H1 (cell line): Measurements from ENCODE around the gene TNRC6C.

Experiments used
- CEBPB ChIP-seq: IDR thresholded peaks from 2 replicates; pipeline ENCODE4 v1.6.1; 2012; ENCODE audit warnings: low read depth, low read length
- EZH2 ChIP-seq: fragments of 200-600 bp; sonication (generic); IDR thresholded peaks from 2 replicates; pipeline ENCODE4 v1.7.1; 2012; ENCODE audit warnings: low read depth, mild to moderate bottlenecking, moderate library complexity, low read length, inconsistent platforms; ENCODE audit not compliant: severe bottlenecking
- FOSL1 ChIP-seq: IDR thresholded peaks from 2 replicates; pipeline ENCODE4 v1.6.1; 2011; ENCODE audit warnings: mild to moderate bottlenecking, low read depth, low read length, moderate library complexity; ENCODE audit not compliant: insufficient read depth
- GABPA ChIP-seq: IDR thresholded peaks from 2 replicates; pipeline ENCODE4 v1.6.1; 2011; ENCODE audit warnings: mild to moderate bottlenecking, low read length, moderate library complexity, borderline replicate concordance; ENCODE audit not compliant: insufficient read depth
- HDAC6 ChIP-seq: IDR thresholded peaks from one replicate; pipeline ENCODE4 v1.7.1; 2012; ENCODE audit warnings: low read depth, mild to moderate bottlenecking, inconsistent platforms, low read length, moderate library complexity
- NANOG ChIP-seq: IDR thresholded peaks from 2 replicates; pipeline ENCODE4 v1.6.1; 2011; ENCODE audit warnings: low read length, low read depth, mild to moderate bottlenecking, inconsistent platforms; ENCODE audit not compliant: insufficient read depth, poor library complexity, severe bottlenecking
- POLR2A ChIP-seq, 2 experiments: IDR thresholded peaks; 1 replicate in 1 of 2; 2 replicates in 1 of 2; pipeline ENCODE4 v1.6.1; 2011; ENCODE audit warnings: low read depth in 2 of 2, low read length in 2 of 2, mild to moderate bottlenecking in 2 of 2; ENCODE audit errors: control extremely low read depth in 1 of 2
- POU5F1 ChIP-seq: IDR thresholded peaks from 2 replicates; pipeline ENCODE4 v1.6.1; 2011; ENCODE audit warnings: low read depth, mild to moderate bottlenecking, low read length, moderate library complexity
- SP2 ChIP-seq: IDR thresholded peaks from 2 replicates; pipeline ENCODE4 v1.6.1; 2012; ENCODE audit warnings: mild to moderate bottlenecking, low read length, inconsistent platforms
- TCF12 ChIP-seq: IDR thresholded peaks from 2 replicates; pipeline ENCODE4 v1.6.1; 2011; ENCODE audit warnings: low read depth, mild to moderate bottlenecking, low read length
- TF ChIP-seq, protein P1 (sequence below), 3 experiments: IDR thresholded peaks; 1 replicate in 2 of 3; 2 replicates in 1 of 3; pipeline versions ENCODE4 v1.5.1 to v1.6.1; 2011; ENCODE audit warnings: low read length in 3 of 3, mild to moderate bottlenecking in 3 of 3, inconsistent platforms in 2 of 3, low read depth in 1 of 3, moderate library complexity in 1 of 3; ENCODE audit not compliant: insufficient read depth in 1 of 3; ENCODE audit errors: control extremely low read depth in 1 of 3
- TF ChIP-seq, protein P2 (sequence below): IDR thresholded peaks from 2 replicates; pipeline ENCODE4 v1.6.1; 2011; ENCODE audit warnings: low read depth, mild to moderate bottlenecking, low read length; ENCODE audit not compliant: insufficient read depth
- TF ChIP-seq, protein P3 (sequence below): fragments of 300-600 bp; sonication (generic); IDR thresholded peaks from 2 replicates; pipeline ENCODE4 v1.7.1; 2012; ENCODE audit warnings: low read length, moderate library complexity, mild to moderate bottlenecking, inconsistent platforms; ENCODE audit not compliant: insufficient replicate concordance

DNA sequence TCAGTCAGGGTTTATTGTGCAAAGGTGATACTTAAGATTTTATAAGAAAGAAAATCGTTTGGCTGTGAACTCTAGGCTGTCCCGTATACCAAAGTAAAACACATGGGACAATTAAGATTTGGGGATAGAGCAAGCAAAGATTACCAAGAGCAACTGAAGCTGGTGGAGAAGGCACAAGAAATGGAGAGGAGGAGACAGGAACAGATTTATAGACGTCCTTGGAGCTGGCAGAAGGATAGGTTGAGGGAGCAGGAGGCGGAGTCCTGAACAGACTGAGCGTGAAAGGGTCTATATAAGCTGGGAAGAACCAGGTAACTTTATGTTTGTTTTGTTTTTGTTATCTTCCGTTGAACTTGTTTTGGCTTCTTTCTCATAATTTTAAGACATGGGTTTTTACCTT is 3.8 kb downstream of the TNRC6C start:
- TF ChIP-seq, protein P1, sequence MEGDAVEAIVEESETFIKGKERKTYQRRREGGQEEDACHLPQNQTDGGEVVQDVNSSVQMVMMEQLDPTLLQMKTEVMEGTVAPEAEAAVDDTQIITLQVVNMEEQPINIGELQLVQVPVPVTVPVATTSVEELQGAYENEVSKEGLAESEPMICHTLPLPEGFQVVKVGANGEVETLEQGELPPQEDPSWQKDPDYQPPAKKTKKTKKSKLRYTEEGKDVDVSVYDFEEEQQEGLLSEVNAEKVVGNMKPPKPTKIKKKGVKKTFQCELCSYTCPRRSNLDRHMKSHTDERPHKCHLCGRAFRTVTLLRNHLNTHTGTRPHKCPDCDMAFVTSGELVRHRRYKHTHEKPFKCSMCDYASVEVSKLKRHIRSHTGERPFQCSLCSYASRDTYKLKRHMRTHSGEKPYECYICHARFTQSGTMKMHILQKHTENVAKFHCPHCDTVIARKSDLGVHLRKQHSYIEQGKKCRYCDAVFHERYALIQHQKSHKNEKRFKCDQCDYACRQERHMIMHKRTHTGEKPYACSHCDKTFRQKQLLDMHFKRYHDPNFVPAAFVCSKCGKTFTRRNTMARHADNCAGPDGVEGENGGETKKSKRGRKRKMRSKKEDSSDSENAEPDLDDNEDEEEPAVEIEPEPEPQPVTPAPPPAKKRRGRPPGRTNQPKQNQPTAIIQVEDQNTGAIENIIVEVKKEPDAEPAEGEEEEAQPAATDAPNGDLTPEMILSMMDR (IDR thresholded peaks at IDR 0.05; ENCODE audit: control extremely low read depth in 1 of 3, insufficient read depth in 1 of 3, low read depth in 1 of 3, low read length in 3 of 3): no peak
- TF ChIP-seq POLR2A (IDR thresholded peaks at IDR 0.05; ENCODE audit: control extremely low read depth in 1 of 2, low read depth in 2 of 2, low read length in 2 of 2): no peak
- TF ChIP-seq HDAC6: no peak
- TF ChIP-seq GABPA: no peak
- TF ChIP-seq, protein P2, sequence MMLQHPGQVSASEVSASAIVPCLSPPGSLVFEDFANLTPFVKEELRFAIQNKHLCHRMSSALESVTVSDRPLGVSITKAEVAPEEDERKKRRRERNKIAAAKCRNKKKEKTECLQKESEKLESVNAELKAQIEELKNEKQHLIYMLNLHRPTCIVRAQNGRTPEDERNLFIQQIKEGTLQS: no peak
- TF ChIP-seq CEBPB: no peak
- TF ChIP-seq TCF12: no peak
- no peak for TF ChIP-seq POU5F1
- TF ChIP-seq, protein P3, sequence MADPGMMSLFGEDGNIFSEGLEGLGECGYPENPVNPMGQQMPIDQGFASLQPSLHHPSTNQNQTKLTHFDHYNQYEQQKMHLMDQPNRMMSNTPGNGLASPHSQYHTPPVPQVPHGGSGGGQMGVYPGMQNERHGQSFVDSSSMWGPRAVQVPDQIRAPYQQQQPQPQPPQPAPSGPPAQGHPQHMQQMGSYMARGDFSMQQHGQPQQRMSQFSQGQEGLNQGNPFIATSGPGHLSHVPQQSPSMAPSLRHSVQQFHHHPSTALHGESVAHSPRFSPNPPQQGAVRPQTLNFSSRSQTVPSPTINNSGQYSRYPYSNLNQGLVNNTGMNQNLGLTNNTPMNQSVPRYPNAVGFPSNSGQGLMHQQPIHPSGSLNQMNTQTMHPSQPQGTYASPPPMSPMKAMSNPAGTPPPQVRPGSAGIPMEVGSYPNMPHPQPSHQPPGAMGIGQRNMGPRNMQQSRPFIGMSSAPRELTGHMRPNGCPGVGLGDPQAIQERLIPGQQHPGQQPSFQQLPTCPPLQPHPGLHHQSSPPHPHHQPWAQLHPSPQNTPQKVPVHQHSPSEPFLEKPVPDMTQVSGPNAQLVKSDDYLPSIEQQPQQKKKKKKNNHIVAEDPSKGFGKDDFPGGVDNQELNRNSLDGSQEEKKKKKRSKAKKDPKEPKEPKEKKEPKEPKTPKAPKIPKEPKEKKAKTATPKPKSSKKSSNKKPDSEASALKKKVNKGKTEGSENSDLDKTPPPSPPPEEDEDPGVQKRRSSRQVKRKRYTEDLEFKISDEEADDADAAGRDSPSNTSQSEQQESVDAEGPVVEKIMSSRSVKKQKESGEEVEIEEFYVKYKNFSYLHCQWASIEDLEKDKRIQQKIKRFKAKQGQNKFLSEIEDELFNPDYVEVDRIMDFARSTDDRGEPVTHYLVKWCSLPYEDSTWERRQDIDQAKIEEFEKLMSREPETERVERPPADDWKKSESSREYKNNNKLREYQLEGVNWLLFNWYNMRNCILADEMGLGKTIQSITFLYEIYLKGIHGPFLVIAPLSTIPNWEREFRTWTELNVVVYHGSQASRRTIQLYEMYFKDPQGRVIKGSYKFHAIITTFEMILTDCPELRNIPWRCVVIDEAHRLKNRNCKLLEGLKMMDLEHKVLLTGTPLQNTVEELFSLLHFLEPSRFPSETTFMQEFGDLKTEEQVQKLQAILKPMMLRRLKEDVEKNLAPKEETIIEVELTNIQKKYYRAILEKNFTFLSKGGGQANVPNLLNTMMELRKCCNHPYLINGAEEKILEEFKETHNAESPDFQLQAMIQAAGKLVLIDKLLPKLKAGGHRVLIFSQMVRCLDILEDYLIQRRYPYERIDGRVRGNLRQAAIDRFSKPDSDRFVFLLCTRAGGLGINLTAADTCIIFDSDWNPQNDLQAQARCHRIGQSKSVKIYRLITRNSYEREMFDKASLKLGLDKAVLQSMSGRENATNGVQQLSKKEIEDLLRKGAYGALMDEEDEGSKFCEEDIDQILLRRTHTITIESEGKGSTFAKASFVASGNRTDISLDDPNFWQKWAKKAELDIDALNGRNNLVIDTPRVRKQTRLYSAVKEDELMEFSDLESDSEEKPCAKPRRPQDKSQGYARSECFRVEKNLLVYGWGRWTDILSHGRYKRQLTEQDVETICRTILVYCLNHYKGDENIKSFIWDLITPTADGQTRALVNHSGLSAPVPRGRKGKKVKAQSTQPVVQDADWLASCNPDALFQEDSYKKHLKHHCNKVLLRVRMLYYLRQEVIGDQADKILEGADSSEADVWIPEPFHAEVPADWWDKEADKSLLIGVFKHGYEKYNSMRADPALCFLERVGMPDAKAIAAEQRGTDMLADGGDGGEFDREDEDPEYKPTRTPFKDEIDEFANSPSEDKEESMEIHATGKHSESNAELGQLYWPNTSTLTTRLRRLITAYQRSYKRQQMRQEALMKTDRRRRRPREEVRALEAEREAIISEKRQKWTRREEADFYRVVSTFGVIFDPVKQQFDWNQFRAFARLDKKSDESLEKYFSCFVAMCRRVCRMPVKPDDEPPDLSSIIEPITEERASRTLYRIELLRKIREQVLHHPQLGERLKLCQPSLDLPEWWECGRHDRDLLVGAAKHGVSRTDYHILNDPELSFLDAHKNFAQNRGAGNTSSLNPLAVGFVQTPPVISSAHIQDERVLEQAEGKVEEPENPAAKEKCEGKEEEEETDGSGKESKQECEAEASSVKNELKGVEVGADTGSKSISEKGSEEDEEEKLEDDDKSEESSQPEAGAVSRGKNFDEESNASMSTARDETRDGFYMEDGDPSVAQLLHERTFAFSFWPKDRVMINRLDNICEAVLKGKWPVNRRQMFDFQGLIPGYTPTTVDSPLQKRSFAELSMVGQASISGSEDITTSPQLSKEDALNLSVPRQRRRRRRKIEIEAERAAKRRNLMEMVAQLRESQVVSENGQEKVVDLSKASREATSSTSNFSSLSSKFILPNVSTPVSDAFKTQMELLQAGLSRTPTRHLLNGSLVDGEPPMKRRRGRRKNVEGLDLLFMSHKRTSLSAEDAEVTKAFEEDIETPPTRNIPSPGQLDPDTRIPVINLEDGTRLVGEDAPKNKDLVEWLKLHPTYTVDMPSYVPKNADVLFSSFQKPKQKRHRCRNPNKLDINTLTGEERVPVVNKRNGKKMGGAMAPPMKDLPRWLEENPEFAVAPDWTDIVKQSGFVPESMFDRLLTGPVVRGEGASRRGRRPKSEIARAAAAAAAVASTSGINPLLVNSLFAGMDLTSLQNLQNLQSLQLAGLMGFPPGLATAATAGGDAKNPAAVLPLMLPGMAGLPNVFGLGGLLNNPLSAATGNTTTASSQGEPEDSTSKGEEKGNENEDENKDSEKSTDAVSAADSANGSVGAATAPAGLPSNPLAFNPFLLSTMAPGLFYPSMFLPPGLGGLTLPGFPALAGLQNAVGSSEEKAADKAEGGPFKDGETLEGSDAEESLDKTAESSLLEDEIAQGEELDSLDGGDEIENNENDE: no peak
- TF ChIP-seq EZH2: no peak
- TF ChIP-seq FOSL1: no peak
- TF ChIP-seq SP2: no peak
- TF ChIP-seq NANOG: no peak
